ENCODE measurements around the gene SAMD4B. TPM values are rescaled to one million over a fixed set of nuclear protein-coding genes. Genes with fewer than 3 reads are reported as not detected.

The SAMD4B gene
- total and polyA plus RNA-seq, 9 donors, result 59.0 to 139 (median 110) TPM

DNA sequence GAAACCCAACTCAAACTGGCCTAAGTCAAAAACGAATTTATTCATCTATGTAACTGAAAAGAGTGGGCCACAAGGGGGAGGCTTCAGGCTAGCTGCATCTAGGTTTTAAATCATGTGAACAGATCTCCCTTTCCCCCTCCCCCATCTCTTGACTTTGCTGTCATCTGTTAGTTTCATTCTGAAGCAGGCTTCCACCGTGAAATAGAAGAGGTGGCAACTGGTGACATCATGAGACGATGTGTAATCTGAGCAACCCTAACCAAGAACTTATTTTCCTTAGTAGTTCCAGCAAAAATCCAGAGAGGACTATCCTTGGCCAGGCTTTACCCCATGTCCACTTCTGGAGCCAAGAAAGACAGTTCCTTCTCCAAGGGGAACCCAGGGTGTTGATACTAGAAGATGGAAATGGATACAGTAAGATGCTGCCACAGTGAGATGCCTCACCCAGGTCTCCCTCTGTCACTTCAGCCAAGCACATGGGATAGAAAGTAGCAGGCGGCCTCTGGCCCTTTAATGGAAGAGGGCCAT, 9.4 kb downstream of the SAMD4B start:
- WGBS, 3 donors, result 68 to 75% (median 71%) methylated on average over 4 of the region's 4 CpGs
- no peaks in the 10 kb centered on the region for H3K27me3 ChIP-seq
- TF ChIP-seq EP300 (IDR thresholded peaks at IDR 0.05), result no peak
- intact Hi-C loops (cut with DNase I), result no loop called here
- no peak overlapping the region for H3K4me3 ChIP-seq
- peaks cover 2% of the 10 kb centered on the region for H3K4me1 ChIP-seq (ENCODE audit: insufficient read depth)
- H3K9me3 ChIP-seq, result no peaks in the 10 kb centered on the region
- no peak for DNase-seq
- H3K36me3 ChIP-seq, result no peaks in the 10 kb centered on the region
- no peak overlapping the region for H3K27ac ChIP-seq

- no peaks in the 10 kb centered on the region for H3K36me3 ChIP-seq
- intact Hi-C loops (cut with DNase I), result no loop called here
- H3K27ac ChIP-seq, result no peak overlapping the region
- no peak for DNase-seq
- WGBS, 3 donors, result 35 to 47% (median 40%) methylated on average over 12 of the region's 12 CpGs
- no peak overlapping the region for H3K4me3 ChIP-seq
- peaks cover 2% of the 10 kb centered on the region for H3K4me1 ChIP-seq (ENCODE audit: insufficient read depth)
- no peaks in the 10 kb centered on the region for H3K9me3 ChIP-seq
- TF ChIP-seq POLR2A (IDR thresholded peaks at IDR 0.05), result no peak
- TF ChIP-seq, protein P1, sequence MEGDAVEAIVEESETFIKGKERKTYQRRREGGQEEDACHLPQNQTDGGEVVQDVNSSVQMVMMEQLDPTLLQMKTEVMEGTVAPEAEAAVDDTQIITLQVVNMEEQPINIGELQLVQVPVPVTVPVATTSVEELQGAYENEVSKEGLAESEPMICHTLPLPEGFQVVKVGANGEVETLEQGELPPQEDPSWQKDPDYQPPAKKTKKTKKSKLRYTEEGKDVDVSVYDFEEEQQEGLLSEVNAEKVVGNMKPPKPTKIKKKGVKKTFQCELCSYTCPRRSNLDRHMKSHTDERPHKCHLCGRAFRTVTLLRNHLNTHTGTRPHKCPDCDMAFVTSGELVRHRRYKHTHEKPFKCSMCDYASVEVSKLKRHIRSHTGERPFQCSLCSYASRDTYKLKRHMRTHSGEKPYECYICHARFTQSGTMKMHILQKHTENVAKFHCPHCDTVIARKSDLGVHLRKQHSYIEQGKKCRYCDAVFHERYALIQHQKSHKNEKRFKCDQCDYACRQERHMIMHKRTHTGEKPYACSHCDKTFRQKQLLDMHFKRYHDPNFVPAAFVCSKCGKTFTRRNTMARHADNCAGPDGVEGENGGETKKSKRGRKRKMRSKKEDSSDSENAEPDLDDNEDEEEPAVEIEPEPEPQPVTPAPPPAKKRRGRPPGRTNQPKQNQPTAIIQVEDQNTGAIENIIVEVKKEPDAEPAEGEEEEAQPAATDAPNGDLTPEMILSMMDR (IDR thresholded peaks at IDR 0.05), result no peak
- TF ChIP-seq EP300 (IDR thresholded peaks at IDR 0.05), result no peak
- no peaks in the 10 kb centered on the region for H3K27me3 ChIP-seq
Measured at GRCh38 chr19:39352381-39353255, 10.4 kb downstream of the SAMD4B start.

DNA sequence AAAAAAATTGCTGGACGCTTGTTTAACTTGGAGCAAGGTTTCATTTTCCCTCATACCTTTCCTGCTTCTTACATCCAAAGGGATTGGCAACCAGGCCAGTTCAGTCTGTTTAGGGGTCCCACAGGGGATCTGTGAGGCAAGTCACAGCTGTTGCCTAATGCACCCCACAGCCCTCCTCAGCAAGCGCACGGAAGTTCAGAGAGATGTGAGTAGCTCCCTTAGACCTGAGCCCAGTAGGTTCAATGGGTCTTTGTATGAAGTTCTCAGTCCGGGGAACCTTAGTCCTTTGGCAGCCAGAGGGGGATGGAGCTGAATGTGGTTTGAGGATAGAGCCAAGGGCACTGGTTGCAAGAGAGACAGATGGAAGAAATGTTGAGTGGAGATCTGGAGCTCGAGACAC, 13.0 kb downstream of the SAMD4B start:
- H3K4me3 ChIP-seq, result no peak overlapping the region
- intact Hi-C loops (cut with DNase I), result no loop called here
- DNase-seq, result no peak
- no peaks in the 10 kb centered on the region for H3K27me3 ChIP-seq
- H3K36me3 ChIP-seq, result no peaks in the 10 kb centered on the region
- TF ChIP-seq, protein P1 (IDR thresholded peaks at IDR 0.05), result no peak
- TF ChIP-seq POLR2A (IDR thresholded peaks at IDR 0.05) (no peak), EP300 (IDR thresholded peaks at IDR 0.05) (no peak)
- H3K4me1 ChIP-seq (ENCODE audit: insufficient read depth), result peaks cover 2% of the 10 kb centered on the region
- H3K9me3 ChIP-seq, result no peaks in the 10 kb centered on the region
- WGBS, 3 donors, result 85 to 91% (median 86%) methylated on average over 5 of the region's 5 CpGs
- no peak overlapping the region for H3K27ac ChIP-seq

DNA sequence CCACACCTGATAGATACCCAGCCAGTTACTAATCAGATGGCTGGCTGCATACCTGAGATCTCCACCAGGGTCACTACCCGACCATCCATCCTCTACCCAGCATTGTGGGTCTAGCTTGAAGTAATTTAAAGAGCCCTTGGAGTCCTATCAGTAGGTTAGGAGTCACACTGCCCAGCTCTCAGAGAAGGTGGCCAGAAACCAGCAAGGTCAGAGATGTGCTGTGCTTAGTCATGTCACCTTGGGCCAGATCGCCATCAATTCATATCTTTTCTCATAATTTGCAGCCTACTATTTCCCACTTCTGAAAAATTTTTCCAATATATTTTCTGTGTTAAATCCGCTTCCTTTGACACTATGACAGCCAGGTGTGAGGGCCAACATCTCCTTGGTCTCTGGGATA, 13.9 kb downstream of the SAMD4B start:
- no peak overlapping the region for H3K4me3 ChIP-seq
- no peaks in the 10 kb centered on the region for H3K36me3 ChIP-seq
- no peak overlapping the region for H3K27ac ChIP-seq
- DNase-seq, result no peak
- intact Hi-C loops (cut with DNase I), result no loop called here
- no peaks in the 10 kb centered on the region for H3K9me3 ChIP-seq
- TF ChIP-seq POLR2A (IDR thresholded peaks at IDR 0.05), result no peak
- no peak for TF ChIP-seq EP300 (IDR thresholded peaks at IDR 0.05)
- TF ChIP-seq, protein P1 (IDR thresholded peaks at IDR 0.05), result no peak
- WGBS, 3 donors, result 78 to 93% (median 92%) methylated on average over 3 of the region's 3 CpGs
- no peaks in the 10 kb centered on the region for H3K27me3 ChIP-seq
- peaks cover under 1% of the 10 kb centered on the region for H3K4me1 ChIP-seq (ENCODE audit: insufficient read depth)

DNA sequence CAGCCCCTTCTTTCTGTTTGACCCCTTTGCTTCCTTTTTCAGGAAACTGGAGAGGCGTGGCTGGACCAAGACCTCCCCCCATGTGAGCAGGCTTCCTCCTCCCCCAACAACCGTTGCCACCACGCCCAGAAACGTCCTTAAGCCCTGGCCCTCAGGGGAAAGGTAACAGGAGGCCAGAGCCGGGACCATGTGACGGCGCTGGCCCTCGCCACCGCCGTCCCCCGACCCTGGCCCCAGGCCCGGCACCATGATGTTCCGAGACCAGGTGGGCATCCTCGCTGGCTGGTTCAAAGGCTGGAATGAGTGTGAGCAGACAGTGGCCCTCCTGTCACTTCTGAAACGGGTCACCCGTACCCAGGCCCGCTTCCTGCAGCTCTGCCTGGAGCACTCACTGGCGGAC, 14.4 kb downstream of the SAMD4B start:
- no peak for DNase-seq
- no peaks in the 10 kb centered on the region for H3K36me3 ChIP-seq
- no peak overlapping the region for H3K27ac ChIP-seq
- TF ChIP-seq, protein P1 (IDR thresholded peaks at IDR 0.05), result no peak
- TF ChIP-seq POLR2A (IDR thresholded peaks at IDR 0.05), result no peak
- no peak for TF ChIP-seq EP300 (IDR thresholded peaks at IDR 0.05)
- no peak overlapping the region for H3K4me3 ChIP-seq
- H3K9me3 ChIP-seq, result no peaks in the 10 kb centered on the region
- no peaks in the 10 kb centered on the region for H3K4me1 ChIP-seq (ENCODE audit: insufficient read depth)
- H3K27me3 ChIP-seq, result no peaks in the 10 kb centered on the region
- intact Hi-C loops (cut with DNase I), result no loop called here
- WGBS, 3 donors, result 87 to 89% (median 89%) methylated on average over 18 of the region's 18 CpGs
